K562 (cell line): ENCODE results near the gene TLE3. TPM values are rescaled to one million over a fixed set of nuclear protein-coding genes. Genes with fewer than 3 reads are reported as not detected.

ENCODE experiments used
- ATAC-seq: fragments of 200-7000 bp; cut with Tn5 transposase; 3 replicates; pipeline ENCODE4 v1.9.1; 2020; ENCODE audit warnings: moderate library complexity
- BruUV-seq: library from RNA; stranded (reverse); fragments of 400-500 nt; replicated peaks from 2 replicates; lab custom pipeline; 2021; lab: Mats Ljungman, UMichigan
- CTCF ChIA-PET: fragments of 300-600 bp; formaldehyde crosslinking; extraction: SDS; loops from one replicate; lab custom pipeline; 2021; ENCODE audit warnings: low intra/inter-chr PET ratio; lab: Yijun Ruan, JAX
- POLR2A ChIA-PET: fragments of 300-600, 350-650 bp; sonication (Branson Sonifier 250); formaldehyde crosslinking; extraction: SDS; loops from one replicate; lab custom pipeline; 2021; ENCODE audit warnings: antibody characterized with exemption, inconsistent platforms; lab: Yijun Ruan, JAX
- DNase-seq, 4 experiments: peaks; one replicate each; pipeline versions ENCODE4 v3.0.0 to v3.0.0-alpha.2; 2011 to 2018; ENCODE audit warnings: low spot score in 3 of 4, mixed read lengths in 3 of 4; ENCODE audit errors: extremely low read depth in 1 of 4
- FAIRE-seq: peaks from 2 replicates; lab custom pipeline; 2011; peaks lifted over from hg19 to GRCh38; lab: Jason Lieb, UNC
- H2AFZ ChIP-seq: 2 replicates; pipeline ENCODE4 v1.6.0; 2011; ENCODE audit warnings: low read depth, low read length, control low read depth, inconsistent platforms
- H3K27ac ChIP-seq: fragments of 200-600 bp; 3 replicates; pipeline ENCODE4 v1.8.0; 2011; ENCODE audit warnings: low read depth, mild to moderate bottlenecking, control low read depth, inconsistent platforms, low read length, moderate library complexity, mixed read lengths; ENCODE audit errors: extremely low read depth
- H3K27me3 ChIP-seq, 2 experiments: fragments of 300-600 bp in 1 of 2; 2 replicates in 1 of 2; 3 replicates in 1 of 2; pipeline versions ENCODE4 v1.6.0 to v1.8.0; 2011; ENCODE audit warnings: inconsistent platforms in 2 of 2, low read length in 2 of 2, mild to moderate bottlenecking in 1 of 2, mixed read lengths in 1 of 2, moderate library complexity in 1 of 2; ENCODE audit not compliant: control insufficient read depth in 2 of 2, insufficient read depth in 2 of 2
- H3K36me3 ChIP-seq: fragments of 300-600 bp; 3 replicates; pipeline ENCODE4 v1.8.0; 2011; ENCODE audit warnings: mild to moderate bottlenecking, low read length, inconsistent platforms; ENCODE audit not compliant: control insufficient read depth, insufficient read depth
- H3K4me1 ChIP-seq, 2 experiments: fragments of 200-600 bp in 1 of 2; replicated peaks in 1 of 2; 2 replicates in 1 of 2; 3 replicates in 1 of 2; pipeline versions ENCODE4 v1.5.1 to v1.8.0; 2011; ENCODE audit warnings: inconsistent platforms in 2 of 2, low read length in 2 of 2, mild to moderate bottlenecking in 1 of 2, mixed read lengths in 1 of 2, moderate library complexity in 1 of 2; ENCODE audit not compliant: control insufficient read depth in 2 of 2, insufficient read depth in 2 of 2
- H3K4me2 ChIP-seq: 2 replicates; pipeline ENCODE4 v1.6.1; 2011; ENCODE audit warnings: low read length, control low read depth, inconsistent platforms, mixed read lengths; ENCODE audit not compliant: insufficient read depth
- H3K4me3 ChIP-seq: fragments of 200-600 bp; sonication (generic), shearing (Covaris generic); 2 replicates; pipeline ENCODE4 v1.5.1; 2016; ENCODE audit warnings: control low read depth, inconsistent platforms
- H3K79me2 ChIP-seq: fragments of 200-600 bp; 3 replicates; pipeline ENCODE4 v1.8.0; 2011; ENCODE audit warnings: low read length, inconsistent platforms; ENCODE audit not compliant: control insufficient read depth, insufficient read depth
- H3K9ac ChIP-seq, 2 experiments: 2 replicates each; pipeline versions ENCODE4 v1.6.0 to v1.6.1; 2011; ENCODE audit warnings: low read depth in 2 of 2, low read length in 2 of 2, control low read depth in 1 of 2, inconsistent platforms in 1 of 2, mild to moderate bottlenecking in 1 of 2, mixed read lengths in 1 of 2; ENCODE audit not compliant: insufficient read depth in 1 of 2
- H3K9me1 ChIP-seq: one replicate; pipeline ENCODE4 v1.6.0; 2011; ENCODE audit warnings: inconsistent platforms, mild to moderate bottlenecking, low read length, moderate library complexity; ENCODE audit not compliant: control insufficient read depth, insufficient read depth
- H3K9me3 ChIP-seq: replicated peaks from 2 replicates; pipeline ENCODE4 v1.5.1; 2011; ENCODE audit warnings: low read depth, low read length, inconsistent platforms; ENCODE audit not compliant: control insufficient read depth, insufficient read depth
- H4K20me1 ChIP-seq: replicated peaks from 2 replicates; pipeline ENCODE4 v1.6.1; 2011; ENCODE audit warnings: low read length, inconsistent platforms, mixed read lengths; ENCODE audit not compliant: control insufficient read depth, insufficient read depth
- CREB1 ChIP-seq, 2 experiments: sonication (generic) in 1 of 2; formaldehyde crosslinking in 1 of 2; IDR thresholded peaks; 2 replicates each; pipeline versions ENCODE4 v1.6.1 to v1.8.0; 2012 to 2022; ENCODE audit warnings: inconsistent platforms in 1 of 2, mild to moderate bottlenecking in 1 of 2, missing genetic modification reagents in 1 of 2, moderate library complexity in 1 of 2
- MAFG ChIP-seq: fragments of 450-650 bp; conservative IDR thresholded peaks from 2 replicates; pipeline ENCODE4 v1.6.1; 2016; ENCODE audit warnings: missing genetic modification characterization, missing compliant biosample characterization
- NFE2 ChIP-seq: IDR thresholded peaks from 2 replicates; pipeline ENCODE4 v1.6.1; 2014; ENCODE audit warnings: antibody characterized with exemption, low read depth
- NFIC ChIP-seq: fragments of 450-650 bp; IDR thresholded peaks from 2 replicates; pipeline ENCODE4 v1.6.1; 2017; ENCODE audit warnings: mild to moderate bottlenecking, inconsistent platforms
- RBM34 ChIP-seq: fragments of 200-400 bp; formaldehyde crosslinking; IDR thresholded peaks from 2 replicates; pipeline ENCODE4 v1.6.1; 2018; ENCODE audit warnings: low read length, borderline replicate concordance; ENCODE audit not compliant: insufficient read depth
- RFX7 ChIP-seq: fragments of 250-450 bp; sonication (Bioruptor Pico); IDR thresholded peaks from 2 replicates; pipeline ENCODE4 v1.5.1; 2021; ENCODE audit warnings: mild to moderate bottlenecking
- STAG1 ChIP-seq: sonication (generic); formaldehyde crosslinking; IDR thresholded peaks from 2 replicates; pipeline ENCODE4 v1.5.0; 2020; ENCODE audit warnings: missing genetic modification reagents, borderline replicate concordance
- TBL1XR1 ChIP-seq, 2 experiments: IDR thresholded peaks; 2 replicates each; pipeline ENCODE4 v1.6.1; 2012; ENCODE audit warnings: improper control_type of control experiment in 2 of 2, low read length in 2 of 2, mild to moderate bottlenecking in 1 of 2
- TRIM28 ChIP-seq: fragments of 450-650 bp; IDR thresholded peaks from 2 replicates; pipeline ENCODE4 v1.6.1; 2017
- ZBTB12 ChIP-seq: fragments of 250-450 bp; sonication (Bioruptor Pico); IDR thresholded peaks from 2 replicates; pipeline ENCODE4 v1.4.0; 2020
- ZNF398 ChIP-seq: fragments of 250-450 bp; sonication (Bioruptor Pico); IDR thresholded peaks from 2 replicates; pipeline ENCODE4 v1.8.0; 2021; ENCODE audit warnings: moderate library complexity, mild to moderate bottlenecking, inconsistent platforms
- ZNF740 ChIP-seq, 3 experiments: fragments of 200-800 bp in 1 of 3; sonication (Bioruptor generic) in 1 of 3; sonication (generic) in 1 of 3; formaldehyde crosslinking in 1 of 3; IDR thresholded peaks; 2 replicates each; pipeline versions ENCODE4 v1.6.1 to v1.8.0; 2016 to 2022; ENCODE audit warnings: mild to moderate bottlenecking in 2 of 3, missing compliant biosample characterization in 2 of 3, missing genetic modification characterization in 2 of 3, missing genetic modification reagents in 1 of 3
- WGBS: fragments of 100-300 bp; shearing (Covaris generic); methylation state at CpG from one replicate; pipeline ENCODE4 v1.1.6; 2016; ENCODE audit warnings: low coverage, mixed read lengths; ENCODE audit not compliant: insufficient coverage; ENCODE audit errors: missing lambda C conversion rate; 5-methylcytosine and 5-hydroxymethylcytosine counted together
- in situ Hi-C: fragments of 300-500 bp; cut with MboI; formaldehyde crosslinking; loops from 4 replicates; pipeline ENCODE4 v1.15.0; 2018; ENCODE audit warnings: inconsistent platforms, mixed read lengths
- intact Hi-C: fragments of 100-400 bp; cut with micrococcal nuclease; formaldehyde crosslinking; loops from 2 replicates; pipeline ENCODE4 v1.14.2; 2022
- polyA plus RNA-seq, 8 experiments: library from polyadenylated mRNA; depleted of rRNA in 4 of 8; stranded (reverse) in 5 of 8; unstranded in 3 of 8; fragments of >200 nt; fragmentation: Nextera tagmentation in 2 of 8; fragmentation: Illumina TruSeq in 1 of 8; extraction: Ambion mirVana in 2 of 8; extraction: Trizol in 1 of 8; gene quantifications; 2 replicates each; pipeline versions ENCODE4 v1.2.1 to v1.2.3, GENCODE V29; 2011 to 2014; ENCODE audit warnings: inconsistent platforms in 1 of 8, missing spikeins in 1 of 8
- total RNA-seq, 7 experiments: library from RNA; depleted of rRNA in 6 of 7; stranded (reverse); fragments of >200 nt in 6 of 7; fragmentation: Illumina TruSeq in 2 of 7; extraction: Trizol in 2 of 7; gene quantifications; 2 replicates each; pipeline versions ENCODE4 v1.2.1 to v1.2.3, GENCODE V29; 2011 to 2021; ENCODE audit warnings: low replicate concordance in 1 of 7

TLE3 gene
- total and polyA plus RNA-seq, 9 of the 15 experiments (the other 6 are each of a cell fraction or from before 2014, with no cell fraction given) = 1.5 to 84.2 (median 14.1) TPM

GRCh38 chr15:70066447-70066846, 31.3 kb downstream of the TLE3 start:
- H3K27ac ChIP-seq = no peak overlapping the region
- CTCF ChIA-PET = no interaction called here
- no peaks in the 10 kb centered on the region for H3K27me3 ChIP-seq
- 85% methylated on average over 5 of the region's 5 CpGs for WGBS
- in situ Hi-C loops = no loop called here
- H3K9me3 ChIP-seq = no peaks in the 10 kb centered on the region
- H3K4me2 ChIP-seq = no peak overlapping the region
- no peak overlapping the region for H3K4me3 ChIP-seq
- H4K20me1 ChIP-seq = no peaks in the 10 kb centered on the region
- BruUV-seq = no TSS peak
- H3K9ac ChIP-seq = no peak overlapping the region
- no peaks in the 10 kb centered on the region; a peak in 1 of 5 replicates for H3K4me1 ChIP-seq
- no peak overlapping the region for H2AFZ ChIP-seq
- intact Hi-C loops = no loop called here
- ATAC-seq (no peak), FAIRE-seq (no peak), DNase-seq (no peak)
- peaks cover 98% of the 10 kb centered on the region for H3K36me3 ChIP-seq
- POLR2A ChIA-PET = no interaction called here
- H3K79me2 ChIP-seq = no peaks in the 10 kb centered on the region
- TF ChIP-seq MAFG (tag) (peak; percentile 27; the same call in 1 of the 2 replicates), NFE2 (peak; percentile 14; the same call in 1 of the 2 replicates), RBM34 (no peak)
- H3K9me1 ChIP-seq = no peaks in the 10 kb centered on the region

- H3K9me1 ChIP-seq = no peaks in the 10 kb centered on the region
- BruUV-seq = no TSS peak
- ChIA-PET POLR2A (no interaction called here), CTCF (no interaction called here)
- ATAC-seq (no peak), DNase-seq (peak in 1 of 4 experiments; percentile 45), FAIRE-seq (no peak)
- H3K4me3 ChIP-seq = no peak overlapping the region
- no peak overlapping the region for H3K27ac ChIP-seq
- no peaks in the 10 kb centered on the region for H3K27me3 ChIP-seq
- H3K9ac ChIP-seq = no peak overlapping the region
- no peaks in the 10 kb centered on the region for H3K9me3 ChIP-seq
- intact Hi-C loops (no loop called here), in situ Hi-C loops (no loop called here)
- 87% methylated on average over 9 of the region's 12 CpGs for WGBS
- H3K36me3 ChIP-seq = peaks cover 98% of the 10 kb centered on the region
- H3K4me2 ChIP-seq = no peak overlapping the region
- H4K20me1 ChIP-seq = no peaks in the 10 kb centered on the region
- no peak overlapping the region for H2AFZ ChIP-seq
- H3K79me2 ChIP-seq = no peaks in the 10 kb centered on the region
- no peaks in the 10 kb centered on the region; a peak in 1 of 5 replicates for H3K4me1 ChIP-seq
- no peak for TF ChIP-seq RFX7 (CRISPR knock-in tag)
- TF ChIP-seq TRIM28 = no peak
- no peak for TF ChIP-seq ZNF398
- no peak for TF ChIP-seq STAG1 (CRISPR knock-in tag)
- TF ChIP-seq NFIC = no peak
- TF ChIP-seq ZBTB12 (CRISPR knock-in tag) = no peak
- TF ChIP-seq CREB1 (IDR thresholded peaks at IDR 0.05) = no peak
- no peak for TF ChIP-seq CREB1 (CRISPR knock-in tag; IDR thresholded peaks at IDR 0.05)
- no peak for TF ChIP-seq TBL1XR1 (IDR thresholded peaks at IDR 0.05; ENCODE audit: low read length in 2 of 2)
- TF ChIP-seq ZNF740 (CRISPR knock-in tag; IDR thresholded peaks at IDR 0.05) = no peak
- no peak for TF ChIP-seq ZNF740 (tag; IDR thresholded peaks at IDR 0.05)
Measured at GRCh38 chr15:70066004-70066403, 31.7 kb downstream of the TLE3 start.
